Caco-2 (cell line): Measurements from ENCODE around the gene APMAP. TPM values are rescaled to one million over a fixed set of nuclear protein-coding genes. Genes with fewer than 3 reads are reported as not detected.
A peak's percentile ranks its signal among the peaks of the same experiment; 100 is the strongest.
"Not testable (repeated sequence)": the region's sequence is repeated elsewhere in the genome, so short reads cannot be mapped to it uniquely, and the experiment has no call there.

ENCODE experiments used
- BruUV-seq: library from RNA; stranded (reverse); fragments of 400-500 nt; replicated peaks from 2 replicates; lab custom pipeline; 2021; lab: Mats Ljungman, UMichigan
- CTCF ChIA-PET: fragments of 300-600 bp; sonication (Branson Sonifier 250); formaldehyde crosslinking; loops from one replicate; lab custom pipeline; 2022; ENCODE audit warnings: antibody characterized with exemption; lab: Charles Lee
- POLR2A ChIA-PET: fragments of 300-600 bp; sonication (Branson Sonifier 250); formaldehyde crosslinking; loops from one replicate; lab custom pipeline; 2022; ENCODE audit warnings: antibody characterized with exemption; lab: Charles Lee
- DNase-seq, 2 experiments: peaks; one replicate each; pipeline versions ENCODE4 v3.0.0 to v3.0.0-alpha.2; 2020 to 2022
- H3K27me3 ChIP-seq: replicated peaks from 2 replicates; pipeline ENCODE4 v1.6.0; 2011; ENCODE audit warnings: low read length; ENCODE audit not compliant: control insufficient read depth, insufficient read depth
- H3K36me3 ChIP-seq: 2 replicates; pipeline ENCODE4 v1.5.1; 2011; ENCODE audit warnings: low read length; ENCODE audit not compliant: control insufficient read depth, insufficient read depth
- H3K4me1 ChIP-seq: fragments of 250-450 bp; sonication (Bioruptor Pico); 2 replicates; pipeline ENCODE4 v1.5.1; 2020; ENCODE audit warnings: mild to moderate bottlenecking
- H3K4me3 ChIP-seq: 2 replicates; pipeline ENCODE4 v1.5.1; 2011; ENCODE audit warnings: low read depth, mild to moderate bottlenecking, control low read depth, low read length
- H3K9me3 ChIP-seq: fragments of 250-450 bp; sonication (Bioruptor Pico); 2 replicates; pipeline ENCODE4 v1.5.1; 2020; ENCODE audit warnings: mild to moderate bottlenecking, moderate library complexity
- H3K27ac Mint-ChIP-seq: one replicate; pipeline ENCODE4 v1.8.0; 2022; ENCODE audit warnings: mixed read lengths; ENCODE audit not compliant: unreplicated experiment
- H3K27me3 Mint-ChIP-seq: one replicate; pipeline ENCODE4 v1.8.0; 2022; ENCODE audit warnings: mixed read lengths; ENCODE audit not compliant: insufficient read depth, unreplicated experiment
- H3K36me3 Mint-ChIP-seq: one replicate; pipeline ENCODE4 v1.8.0; 2022; ENCODE audit warnings: mild to moderate bottlenecking, mixed read lengths; ENCODE audit not compliant: insufficient read depth, unreplicated experiment
- H3K4me1 Mint-ChIP-seq: one replicate; pipeline ENCODE4 v1.8.0; 2022; ENCODE audit warnings: low read depth, mixed read lengths; ENCODE audit not compliant: unreplicated experiment
- H3K4me3 Mint-ChIP-seq: one replicate; pipeline ENCODE4 v1.8.0; 2022; ENCODE audit warnings: mild to moderate bottlenecking, moderate library complexity, mixed read lengths; ENCODE audit not compliant: unreplicated experiment
- H3K9me3 Mint-ChIP-seq: one replicate; pipeline ENCODE4 v1.8.0; 2022; ENCODE audit warnings: mixed read lengths; ENCODE audit not compliant: unreplicated experiment
- CTCF ChIP-seq, 2 experiments: fragments of 200-600 bp in 1 of 2; IDR thresholded peaks; 1 replicate in 1 of 2; 2 replicates in 1 of 2; pipeline versions ENCODE4 v1.5.1 to v1.8.0; 2011 to 2022; ENCODE audit warnings: antibody characterized with exemption in 1 of 2, control low read depth in 1 of 2, inconsistent platforms in 1 of 2, low read depth in 1 of 2, low read length in 1 of 2, mild to moderate bottlenecking in 1 of 2, moderate library complexity in 1 of 2; ENCODE audit not compliant: insufficient read depth in 1 of 2, severe bottlenecking in 1 of 2, unreplicated experiment in 1 of 2
- intact Hi-C: fragments of 100-400 bp; cut with micrococcal nuclease; formaldehyde crosslinking; loops from one replicate; pipeline ENCODE4 v1.10.0; 2022; ENCODE audit not compliant: unreplicated experiment
- total RNA-seq: library from RNA; stranded (reverse); gene quantifications from 2 replicates; pipeline ENCODE4 v1.2.3, GENCODE V29; 2022

The APMAP gene
- total RNA-seq, 1 experiment from 2014 or later = 138 TPM

- no peak overlapping the region for H3K4me3 ChIP-seq
- peaks cover 1% of the 10 kb centered on the region for H3K36me3 ChIP-seq
- H3K4me3 Mint-ChIP-seq = no peak overlapping the region
- peaks cover 14% of the 10 kb centered on the region for H3K9me3 Mint-ChIP-seq
- DNase-seq = peak in 1 of 2 experiments; percentile 15
- ChIA-PET POLR2A (no interaction called here), CTCF (no interaction called here)
- no peaks in the 10 kb centered on the region for H3K27me3 Mint-ChIP-seq
- H3K4me1 Mint-ChIP-seq = no peaks in the 10 kb centered on the region
- H3K27ac Mint-ChIP-seq = no peak overlapping the region
- no peaks in the 10 kb centered on the region for H3K4me1 ChIP-seq
- intact Hi-C loops = no loop called here
- TF ChIP-seq CTCF (IDR thresholded peaks at IDR 0.05; ENCODE audit: insufficient read depth in 1 of 2, low read depth in 1 of 2, low read length in 1 of 2, severe bottlenecking in 1 of 2, unreplicated experiment in 1 of 2) = no peak
- H3K27me3 ChIP-seq = no peaks in the 10 kb centered on the region
- no peaks in the 10 kb centered on the region for H3K9me3 ChIP-seq
- H3K36me3 Mint-ChIP-seq = peaks cover 44% of the 10 kb centered on the region
- BruUV-seq = no TSS peak
These were observed 13.1 kb upstream of the APMAP start for GRCh38 chr20:25005661-25006060.

GRCh38 chr20:25005220-25005619 is 12.7 kb upstream of the APMAP start:
- Mint-ChIP-seq H3K4me3 (no peak overlapping the region), H3K27ac (no peak overlapping the region), H3K9me3 (peaks cover 14% of the 10 kb centered on the region), H3K4me1 (no peaks in the 10 kb centered on the region), H3K36me3 (peaks cover 40% of the 10 kb centered on the region), H3K27me3 (no peaks in the 10 kb centered on the region)
- Histone ChIP-seq H3K27me3 (no peaks in the 10 kb centered on the region), H3K4me1 (no peaks in the 10 kb centered on the region), H3K9me3 (no peaks in the 10 kb centered on the region), H3K36me3 (peaks cover 1% of the 10 kb centered on the region), H3K4me3 (no peak overlapping the region)
- no peak for TF ChIP-seq CTCF (IDR thresholded peaks at IDR 0.05; ENCODE audit: insufficient read depth in 1 of 2, low read depth in 1 of 2, low read length in 1 of 2, severe bottlenecking in 1 of 2, unreplicated experiment in 1 of 2)
- ChIA-PET POLR2A (no interaction called here), CTCF (no interaction called here)
- BruUV-seq = no TSS peak
- DNase-seq = no peak
- intact Hi-C loops = no loop called here

DNA sequence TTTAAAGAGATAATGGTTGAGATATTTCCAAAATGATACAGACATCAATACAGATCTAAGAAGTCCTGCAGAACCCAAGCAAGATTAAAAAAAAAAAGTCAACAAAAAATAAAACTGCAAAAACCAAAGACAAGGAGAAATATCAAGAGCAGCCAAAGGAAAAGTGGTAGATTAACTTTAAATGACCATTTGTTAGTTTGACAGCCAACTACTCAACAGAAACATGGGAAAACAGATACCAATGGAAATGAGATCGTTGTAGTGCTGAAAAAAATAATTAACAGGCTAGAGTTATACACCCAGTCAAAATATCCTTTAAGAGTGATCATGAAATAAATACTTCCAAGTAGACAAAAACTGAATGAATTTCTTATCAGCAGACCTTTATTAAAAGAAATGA is 10.5 kb upstream of the APMAP start:
- ChIA-PET POLR2A (no interaction called here), CTCF (no interaction called here)
- no TSS peak for BruUV-seq
- Mint-ChIP-seq H3K36me3 (peaks cover 25% of the 10 kb centered on the region), H3K9me3 (peaks cover 14% of the 10 kb centered on the region), H3K27ac (no peak overlapping the region), H3K4me1 (no peaks in the 10 kb centered on the region), H3K27me3 (no peaks in the 10 kb centered on the region), H3K4me3 (no peak overlapping the region)
- Histone ChIP-seq H3K4me1 (no peaks in the 10 kb centered on the region), H3K9me3 (no peaks in the 10 kb centered on the region), H3K36me3 (peaks cover 1% of the 10 kb centered on the region; the same call in 1 of the 2 replicates), H3K27me3 (no peaks in the 10 kb centered on the region), H3K4me3 (no peak overlapping the region)
- no peak for DNase-seq
- no peak for TF ChIP-seq CTCF (IDR thresholded peaks at IDR 0.05; ENCODE audit: insufficient read depth in 1 of 2, low read depth in 1 of 2, low read length in 1 of 2, severe bottlenecking in 1 of 2, unreplicated experiment in 1 of 2)
- intact Hi-C loops = no loop called here

DNA sequence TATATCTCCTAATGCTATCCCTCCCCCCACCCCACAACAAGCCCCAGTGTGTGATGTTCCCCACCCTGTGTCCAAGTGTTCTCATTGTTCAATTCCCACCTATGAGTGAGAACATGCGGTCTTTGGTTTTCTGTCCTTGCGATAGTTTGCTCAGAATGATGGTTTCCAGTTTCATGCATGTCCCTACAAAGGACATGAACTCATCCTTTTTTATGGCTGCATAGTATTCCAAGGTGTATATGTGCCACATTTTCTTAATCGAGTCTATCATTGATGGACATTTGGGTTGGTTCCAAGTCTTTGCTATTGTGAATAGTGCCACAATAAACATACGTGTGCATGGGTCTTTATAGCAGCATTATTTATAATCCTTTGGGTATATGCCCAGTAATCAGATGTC is 8.8 kb upstream of the APMAP start:
- H3K9me3 Mint-ChIP-seq = peaks cover 14% of the 10 kb centered on the region
- DNase-seq, H3K4me3 Mint-ChIP-seq: not testable (repeated sequence)

More for the DNA sequence above, 8.8 kb upstream of the APMAP start:
- H3K4me1 ChIP-seq, H3K4me3 ChIP-seq, POLR2A ChIA-PET, H3K36me3 ChIP-seq, H3K4me1 Mint-ChIP-seq, H3K27ac Mint-ChIP-seq, H3K27me3 Mint-ChIP-seq, H3K9me3 ChIP-seq, intact Hi-C loops, H3K27me3 ChIP-seq, BruUV-seq, CTCF ChIA-PET: not testable (repeated sequence)
- H3K36me3 Mint-ChIP-seq = peaks cover 11% of the 10 kb centered on the region
